GM19351 (cell line): ENCODE data around the gene SMCO2.

Experiments
- ATAC-seq: cut with Tn5 transposase; IDR thresholded peaks from one replicate; pipeline ENCODE4 v1.9.1; 2021; ENCODE audit warnings: mild to moderate bottlenecking, moderate library complexity; ENCODE audit not compliant: unreplicated experiment

Gene SMCO2

DNA sequence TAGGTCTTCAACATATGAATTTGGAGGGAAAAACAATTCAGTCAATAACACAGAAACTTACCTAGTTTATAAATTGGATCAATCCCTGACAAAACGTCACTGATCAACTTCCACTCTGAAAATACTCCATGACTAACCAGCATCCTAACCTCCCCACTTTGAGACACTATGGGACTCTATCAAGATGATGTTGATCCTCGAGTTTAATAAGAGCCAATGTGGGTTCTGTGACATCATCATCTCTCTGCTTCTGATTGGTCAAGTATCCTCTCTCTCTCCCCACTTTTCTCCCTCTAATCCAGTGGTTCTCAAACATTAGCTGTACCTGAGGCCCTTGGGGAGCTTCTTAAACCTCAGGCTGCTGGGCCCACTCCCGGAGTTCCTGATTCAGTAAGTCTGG is at the start of gene SMCO2:
Gene SMCO2, plus strand, starts transcription at position 301 of the 400 bp plus-strand sequence. CDS start 23,896 bp downstream, outside the sequence.
- ATAC-seq, result no peak

DNA sequence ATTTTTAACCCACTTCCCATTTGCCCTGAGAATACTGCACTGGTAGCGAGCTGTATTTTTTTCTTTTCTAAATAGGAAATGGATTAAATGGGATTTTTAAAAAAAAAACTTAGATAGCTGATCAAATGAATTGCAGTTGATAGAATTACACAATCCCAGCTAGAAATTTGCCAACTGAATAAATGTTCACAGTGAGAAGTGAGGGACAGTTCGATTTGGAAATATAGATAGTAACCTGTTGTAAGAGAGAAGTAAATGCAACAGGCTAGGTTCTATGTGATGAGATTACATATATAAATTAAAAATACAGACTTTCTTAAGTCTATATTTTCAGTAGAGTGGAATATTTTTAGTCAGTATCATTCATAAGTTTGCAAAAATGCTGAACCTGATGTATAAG is 48.1 kb upstream of the SMCO2 start:
- no peak for ATAC-seq

DNA sequence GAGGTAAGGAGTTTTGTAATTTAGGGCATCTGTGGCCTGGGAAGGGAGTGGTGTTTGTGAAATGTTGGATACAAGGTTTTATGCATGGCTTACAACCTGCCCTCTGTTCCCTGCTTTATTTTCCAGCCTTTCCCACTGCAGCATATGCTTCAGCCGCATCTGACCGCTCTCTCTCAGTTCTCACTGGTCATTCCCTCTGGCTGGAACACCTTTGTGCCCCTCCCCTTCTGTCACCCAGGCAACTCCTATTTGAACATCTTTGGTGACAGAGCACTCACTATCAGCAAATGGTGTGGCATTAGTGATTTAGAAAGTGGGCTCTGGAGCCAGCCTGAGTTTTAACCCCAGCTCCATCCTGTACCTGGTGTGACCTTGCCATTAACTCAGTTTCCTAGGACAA is 47.5 kb upstream of the SMCO2 start:
- ATAC-seq, result no peak

DNA sequence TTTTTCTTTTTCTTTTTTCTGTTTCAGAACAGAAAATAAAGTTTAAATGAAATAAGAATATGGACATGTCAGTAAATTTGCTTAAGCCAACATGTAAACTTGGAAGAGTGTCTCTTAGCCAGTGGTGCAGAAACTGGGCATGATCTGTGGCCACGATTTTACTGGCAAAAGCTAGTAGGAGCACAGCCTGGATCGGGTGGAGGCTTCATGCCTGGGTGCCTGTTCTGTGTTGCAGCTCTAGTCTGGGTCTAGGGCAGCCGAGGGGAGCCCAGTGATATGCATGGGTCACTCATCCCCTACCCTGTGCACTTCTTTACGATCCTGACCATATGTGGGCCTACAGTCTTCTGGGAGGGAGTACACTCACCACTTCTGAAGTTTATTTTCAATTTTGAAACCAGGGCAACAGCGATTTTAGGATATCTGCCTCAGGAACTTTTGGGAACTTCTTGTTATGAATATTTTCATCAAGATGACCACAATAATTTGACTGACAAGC is 45.6 kb upstream of the SMCO2 start:
- no peak for ATAC-seq

DNA sequence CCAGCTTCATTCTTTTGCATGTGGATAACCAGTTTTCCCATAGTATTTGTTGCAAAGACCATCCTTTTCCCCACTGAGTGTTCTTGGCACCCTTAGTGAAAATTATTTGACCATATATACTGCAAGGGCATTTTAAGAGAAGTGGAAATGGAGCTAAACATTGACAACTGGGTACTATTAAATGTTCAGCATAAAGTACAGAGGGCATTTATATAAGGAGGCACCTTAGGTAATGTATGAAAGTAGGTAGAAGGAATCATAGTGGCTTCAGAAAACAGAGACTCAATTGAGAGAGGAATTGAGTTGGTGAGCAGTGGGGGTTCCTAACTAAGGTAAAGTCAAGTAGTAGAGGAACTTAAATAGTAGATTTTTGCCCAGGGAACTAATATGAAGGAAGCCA is 34.5 kb upstream of the SMCO2 start:
- ATAC-seq, result no peak

- ATAC-seq, result no peak
These were observed 23.8 kb upstream of the SMCO2 start for GRCh38 chr12:27422697-27423096.

- ATAC-seq, result no peak
These were observed 21.8 kb upstream of the SMCO2 start for GRCh38 chr12:27424631-27425230.

- ATAC-seq, result no peak
These were observed 21.2 kb upstream of the SMCO2 start for GRCh38 chr12:27425306-27425705.

DNA sequence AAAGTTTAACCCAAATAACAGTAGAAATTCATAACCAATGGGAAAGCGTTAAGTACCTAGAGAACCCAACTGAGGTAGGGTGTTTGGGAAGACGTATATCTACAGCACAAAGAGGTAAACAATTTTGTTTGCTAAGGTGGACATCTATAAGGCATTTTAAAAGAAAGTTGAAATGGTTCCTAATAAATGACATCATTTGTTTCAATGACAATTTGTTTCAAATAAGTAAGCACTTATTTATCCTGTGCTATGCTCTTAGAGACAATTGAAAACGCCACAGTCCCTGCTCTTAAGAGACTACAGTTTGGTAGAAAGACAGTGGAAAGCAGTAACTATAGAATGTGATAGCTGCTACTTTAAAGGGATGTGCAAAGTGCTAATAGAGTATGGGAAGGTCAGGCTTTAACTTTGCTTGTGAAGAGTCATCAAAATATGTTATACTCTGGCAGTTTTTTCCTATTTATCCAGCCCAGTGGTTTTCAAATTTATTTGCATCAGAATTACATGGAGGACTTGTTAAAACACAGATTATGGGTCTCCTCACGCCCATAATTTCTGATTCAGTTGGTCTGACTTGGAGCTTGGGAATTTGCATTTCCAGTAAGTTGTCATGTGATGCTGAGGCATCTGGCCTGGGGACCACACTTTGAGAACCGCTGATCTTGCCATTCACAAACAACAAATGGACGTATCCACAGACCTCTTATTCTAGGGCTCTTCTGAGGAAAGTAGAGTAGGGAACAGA is 19.6 kb upstream of the SMCO2 start:
- no peak for ATAC-seq

DNA sequence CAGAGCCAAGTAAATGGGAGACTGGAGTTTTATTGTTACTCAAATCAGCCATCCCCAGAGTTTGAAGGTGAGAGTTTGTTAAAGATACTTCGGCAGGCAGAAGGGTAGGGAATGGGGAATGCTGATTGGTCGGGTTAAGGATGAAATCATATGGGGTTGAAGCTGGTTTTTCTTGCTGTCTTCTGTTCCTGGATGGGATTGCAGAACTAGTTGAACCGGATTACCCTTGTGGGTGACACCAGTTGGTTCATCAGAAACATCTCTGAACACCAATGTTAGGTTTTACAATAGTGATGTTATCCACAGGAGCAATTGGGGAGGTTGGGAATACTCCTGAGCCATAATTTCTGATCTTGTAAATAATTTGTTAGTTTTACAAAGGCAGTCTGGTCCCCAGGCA is 18.7 kb upstream of the SMCO2 start:
- no peak for ATAC-seq

DNA sequence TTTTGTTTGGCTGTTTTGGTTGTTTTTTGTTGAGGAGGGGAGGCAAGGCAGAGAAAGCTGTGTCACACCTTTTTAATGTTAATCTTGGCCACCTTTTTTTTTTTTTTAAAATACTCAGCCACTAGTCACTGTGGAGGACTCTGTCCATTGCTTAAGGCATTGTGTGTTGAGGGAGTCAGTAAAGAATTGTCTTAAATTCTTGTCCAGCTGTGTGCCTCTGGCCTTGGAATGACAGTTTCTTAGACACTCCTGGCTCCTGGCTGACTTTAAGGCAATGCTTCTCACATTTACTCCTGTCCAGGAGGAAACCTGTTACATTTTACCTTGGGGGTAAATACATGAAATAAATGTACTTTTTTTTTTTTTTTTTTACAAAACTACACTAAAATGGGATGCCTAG is 18.1 kb upstream of the SMCO2 start:
- no peak for ATAC-seq

DNA sequence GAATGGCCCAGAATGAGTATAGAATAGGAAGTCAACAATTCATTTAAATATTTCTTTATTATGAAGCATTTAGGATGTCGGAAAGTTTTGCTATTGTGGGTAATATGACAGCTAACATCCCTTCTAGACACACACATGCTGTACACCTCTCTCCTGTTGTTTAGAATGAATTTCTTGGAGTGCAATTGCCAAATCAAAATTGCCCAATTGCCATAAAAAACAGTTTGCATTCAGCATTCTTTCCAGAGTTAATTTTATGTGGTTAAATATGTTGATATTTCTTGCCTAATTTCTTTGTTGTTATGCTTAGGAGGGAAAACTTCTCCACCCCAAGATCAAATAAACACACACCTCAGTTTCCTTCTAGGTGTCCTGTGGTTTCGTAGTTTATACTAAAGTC is 16.9 kb upstream of the SMCO2 start:
- ATAC-seq, result no peak

GRCh38 chr12:27431185-27431584 is 15.4 kb upstream of the SMCO2 start:
- ATAC-seq, result no peak

DNA sequence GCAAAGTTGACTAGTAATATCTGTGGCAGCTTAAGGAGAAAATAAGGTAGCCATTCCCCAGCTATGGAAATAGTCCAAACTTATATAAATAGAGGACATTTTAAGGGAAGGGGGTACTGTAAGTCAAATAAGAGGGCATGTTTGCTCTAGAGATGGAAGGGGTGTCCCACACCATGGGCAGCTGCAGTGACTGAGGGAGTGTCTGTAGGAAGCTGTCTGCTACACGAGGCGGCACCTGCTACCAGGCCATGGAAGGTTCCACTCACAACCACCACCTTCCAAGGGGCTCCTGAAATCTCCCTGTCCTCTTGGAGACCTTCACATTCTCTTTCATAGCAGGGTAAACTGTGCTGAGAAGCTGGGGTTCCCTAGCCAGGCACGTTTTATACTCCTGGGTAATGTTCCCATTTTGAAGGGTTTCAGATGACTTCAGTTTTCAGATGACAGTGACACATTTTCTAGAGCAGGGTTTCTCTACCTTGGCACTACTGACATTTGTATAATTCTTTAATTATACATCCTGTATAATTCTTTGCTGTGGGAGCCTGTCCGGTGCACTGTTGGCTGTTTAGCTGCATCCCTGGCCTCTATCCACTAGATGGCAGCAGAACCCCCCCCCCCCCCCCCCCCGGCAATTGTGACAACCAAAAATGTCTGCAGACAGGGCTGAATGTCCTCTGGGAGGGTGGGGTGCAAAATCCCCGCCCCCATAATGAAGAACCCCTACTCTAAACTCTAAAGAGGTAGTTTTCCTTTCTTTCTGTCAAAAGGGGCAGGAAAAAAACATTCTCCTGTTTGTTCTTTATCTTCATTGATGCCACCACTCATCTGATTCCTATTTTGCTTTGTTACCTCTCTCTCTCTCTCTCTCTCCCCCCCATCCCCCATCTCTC is 11.6 kb upstream of the SMCO2 start:
- ATAC-seq, result no peak

GRCh38 chr12:27436029-27436428 is 10.5 kb upstream of the SMCO2 start:
- no peak for ATAC-seq

DNA sequence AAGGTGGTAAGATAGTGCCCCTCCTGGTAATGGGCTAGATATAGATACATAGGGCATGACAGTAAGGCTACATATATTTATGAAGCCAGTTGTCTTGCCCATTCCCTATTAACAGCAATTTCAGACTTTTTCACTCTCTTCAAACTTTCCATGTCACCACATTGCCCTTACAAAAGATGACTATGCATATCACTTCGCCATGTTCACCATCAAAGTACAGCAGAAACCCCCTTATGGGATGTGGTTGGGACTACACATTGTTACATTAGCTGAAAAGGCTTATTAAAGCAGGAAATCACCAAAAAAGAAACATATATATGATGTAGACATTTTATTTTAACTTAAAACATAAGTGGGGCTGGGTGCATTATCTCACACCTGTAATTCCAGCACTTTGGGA is 9.8 kb upstream of the SMCO2 start:
- ATAC-seq, result no peak

DNA sequence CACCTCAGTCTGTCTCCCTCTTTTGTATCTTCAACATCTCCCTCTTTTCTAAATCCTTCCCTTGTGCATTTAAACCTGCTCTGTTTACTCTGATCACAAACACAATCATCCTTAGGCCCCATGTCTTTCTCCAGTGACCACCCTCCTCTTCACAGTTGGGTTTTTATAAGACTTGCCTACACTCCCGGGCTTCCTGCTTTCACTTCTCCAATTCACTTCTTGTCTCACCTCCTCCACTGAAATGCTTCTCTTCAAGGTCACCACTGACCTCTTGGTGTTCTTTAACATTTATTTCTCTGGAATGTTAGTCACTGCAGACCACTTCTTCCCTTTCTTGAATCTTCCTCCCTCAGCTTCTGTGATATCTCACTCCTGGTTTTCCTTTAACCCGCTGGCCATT is 8.7 kb upstream of the SMCO2 start:
- no peak for ATAC-seq

DNA sequence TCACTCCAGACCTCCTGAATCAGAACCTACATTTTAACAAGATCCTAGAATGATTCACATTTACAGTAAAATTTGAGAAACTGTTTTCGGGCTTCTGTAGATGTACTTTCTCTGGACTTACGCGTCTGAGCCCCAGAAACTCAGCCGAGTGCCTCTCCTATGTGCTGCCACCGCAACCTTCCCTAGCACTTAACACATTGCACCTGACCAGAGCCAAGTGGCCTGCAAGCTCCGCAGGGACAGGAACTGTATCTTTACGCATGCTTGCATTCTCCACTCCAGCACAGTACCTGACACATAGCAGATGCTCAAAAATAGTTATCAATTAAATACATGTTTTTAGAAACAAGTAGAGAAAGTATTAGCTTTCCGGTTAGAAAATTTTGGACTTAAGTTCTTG is 1.2 kb downstream of the SMCO2 start:
- ATAC-seq, result no peak

DNA sequence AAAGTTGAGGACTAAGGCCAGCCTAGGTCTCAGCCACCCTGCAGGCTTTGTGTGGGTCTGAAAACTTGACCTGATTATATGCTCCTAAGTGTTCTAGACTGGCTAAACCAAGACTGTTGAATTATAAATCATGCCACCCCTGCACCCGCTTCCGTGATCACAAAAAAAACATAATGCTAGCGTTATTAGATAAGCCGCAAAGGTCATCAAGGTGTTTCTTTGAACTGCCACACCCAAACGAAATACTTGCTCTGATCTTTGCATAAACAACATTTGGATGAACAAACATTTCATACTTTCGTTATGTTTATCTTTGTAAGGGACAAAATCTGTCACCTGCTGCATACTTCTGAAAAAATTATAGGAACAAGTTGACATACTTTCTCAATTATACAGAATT is 2.5 kb downstream of the SMCO2 start:
- no peak for ATAC-seq

DNA sequence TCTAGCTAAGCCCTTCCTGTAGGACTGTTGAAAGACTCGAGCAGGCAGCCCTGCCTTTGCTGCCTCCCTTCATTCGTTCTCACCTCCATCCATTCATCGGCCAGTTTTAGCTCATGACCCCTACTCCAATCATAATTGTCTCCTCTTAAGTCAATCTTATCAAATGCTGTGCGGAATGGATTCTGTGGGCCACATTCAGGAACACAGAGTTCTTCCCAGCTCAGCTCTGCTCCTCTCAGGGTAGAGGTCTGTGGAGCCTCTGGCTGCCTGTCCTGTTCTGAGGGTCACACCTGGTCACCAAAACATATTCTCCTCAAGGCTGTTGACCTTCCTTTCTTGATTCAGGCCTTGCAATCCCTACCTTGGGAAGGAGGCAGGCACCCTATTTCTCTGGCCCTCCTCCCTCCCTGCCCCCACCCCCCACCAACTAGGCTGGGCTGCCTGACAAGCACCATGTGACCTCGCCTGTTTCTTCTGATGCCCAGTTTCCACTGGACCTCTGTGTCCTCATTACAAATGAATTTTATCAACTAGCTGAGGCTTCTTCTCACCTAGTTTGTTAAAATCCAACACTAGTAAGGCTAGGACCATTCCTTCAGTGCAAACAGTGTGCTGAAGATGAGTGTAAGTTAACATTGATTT is 3.5 kb downstream of the SMCO2 start:
- no peak for ATAC-seq
